Fibroblast of peridontal ligament (primary cell): ENCODE results near the gene VWCE.

Source experiments
- DNase-seq: peaks from one replicate; pipeline ENCODE4 v3.0.0-alpha.2; 2010; ENCODE audit errors: extremely low read depth

Gene VWCE

DNA sequence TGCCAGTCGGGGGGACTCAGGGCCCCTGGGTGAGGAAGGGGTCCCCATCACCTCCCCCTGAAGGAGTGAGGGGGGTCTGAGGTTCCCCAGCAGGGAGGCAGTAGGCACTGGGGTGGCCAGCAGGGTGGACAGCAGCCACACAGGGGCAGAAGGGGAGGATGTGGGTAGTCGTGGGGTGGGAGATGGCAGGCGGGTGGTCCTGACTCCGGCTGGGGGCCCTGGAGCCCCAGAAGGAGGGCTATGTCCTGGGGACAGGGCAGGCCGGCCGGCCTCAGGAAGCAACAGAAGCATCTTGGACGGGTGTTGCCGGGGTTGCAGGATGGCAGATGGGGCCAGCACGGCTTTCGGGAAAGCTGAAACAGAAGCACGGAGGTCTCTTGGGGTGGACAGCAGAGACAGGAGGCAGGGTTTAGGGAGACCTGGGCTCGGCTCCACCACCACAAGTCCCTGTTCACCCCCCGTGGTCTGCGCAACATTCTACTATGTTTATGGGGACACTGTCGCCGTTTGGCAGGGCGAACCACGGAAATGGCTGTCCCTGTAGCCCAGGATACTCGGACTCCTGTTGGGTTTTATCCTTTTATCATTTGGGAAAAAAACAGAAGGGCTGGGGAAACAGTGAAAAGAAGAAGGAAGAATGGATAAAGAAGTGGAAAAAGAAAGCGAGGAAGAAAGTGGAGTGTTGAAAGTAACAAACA lies 14.1 kb downstream of the VWCE start:
- no peak for DNase-seq

DNA sequence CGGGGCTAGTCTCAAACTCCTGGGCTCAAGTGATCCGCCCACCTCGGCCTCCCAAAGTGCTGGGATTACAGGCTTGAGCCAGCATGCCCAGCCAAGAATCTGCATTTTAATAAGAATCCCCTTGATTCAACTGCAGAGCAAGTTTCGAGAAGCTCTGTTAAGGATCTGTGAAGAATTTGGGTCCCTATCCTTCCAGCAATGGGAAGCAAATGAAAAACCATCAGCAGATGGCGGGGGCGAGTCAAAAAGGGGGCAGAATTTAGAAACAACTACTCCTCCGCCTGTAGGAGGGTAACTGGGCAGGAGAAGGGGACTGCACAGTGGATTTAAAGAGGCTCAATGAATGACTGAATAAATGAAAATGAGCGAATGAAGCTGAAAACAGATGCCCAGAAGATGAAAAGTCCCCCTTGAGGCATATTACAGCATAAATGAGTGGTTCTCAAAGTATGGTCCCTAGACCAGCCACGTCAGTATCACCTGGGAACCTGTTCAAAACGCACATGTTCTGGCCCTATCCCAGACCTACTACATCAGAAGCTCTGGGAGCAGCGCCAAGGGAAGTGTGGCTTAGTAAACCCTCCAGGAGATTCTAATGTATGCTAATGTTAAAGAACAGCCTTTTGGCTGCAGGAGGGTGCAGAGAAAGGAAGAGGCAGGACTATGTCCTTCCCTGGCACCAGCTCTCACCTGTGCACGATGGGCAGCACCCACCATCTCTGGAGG lies 15.0 kb downstream of the VWCE start:
- no peak for DNase-seq

DNA sequence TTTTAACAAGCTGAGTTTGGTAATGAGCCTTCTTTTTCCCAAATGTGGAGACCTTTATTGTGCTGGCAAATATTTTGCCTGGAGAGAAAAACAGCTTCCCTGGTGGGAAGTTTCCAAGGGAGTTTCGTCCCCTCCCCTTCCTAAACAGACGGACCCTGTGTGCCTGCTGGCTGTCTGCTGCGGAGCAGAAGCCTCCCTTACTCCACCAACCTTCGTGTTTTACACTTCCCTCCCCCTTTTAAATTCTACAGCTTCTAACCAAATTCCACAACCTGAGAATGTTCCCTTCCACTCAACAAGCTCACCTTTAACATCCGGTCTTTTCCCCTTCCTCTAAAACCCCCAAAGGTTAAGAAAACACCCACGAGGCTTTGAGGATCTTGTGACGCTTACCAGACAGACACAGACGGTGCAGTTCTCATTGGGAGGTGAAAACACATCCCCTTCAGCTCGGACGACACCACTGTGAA lies 17.1 kb downstream of the VWCE start:
- DNase-seq = no peak

DNA sequence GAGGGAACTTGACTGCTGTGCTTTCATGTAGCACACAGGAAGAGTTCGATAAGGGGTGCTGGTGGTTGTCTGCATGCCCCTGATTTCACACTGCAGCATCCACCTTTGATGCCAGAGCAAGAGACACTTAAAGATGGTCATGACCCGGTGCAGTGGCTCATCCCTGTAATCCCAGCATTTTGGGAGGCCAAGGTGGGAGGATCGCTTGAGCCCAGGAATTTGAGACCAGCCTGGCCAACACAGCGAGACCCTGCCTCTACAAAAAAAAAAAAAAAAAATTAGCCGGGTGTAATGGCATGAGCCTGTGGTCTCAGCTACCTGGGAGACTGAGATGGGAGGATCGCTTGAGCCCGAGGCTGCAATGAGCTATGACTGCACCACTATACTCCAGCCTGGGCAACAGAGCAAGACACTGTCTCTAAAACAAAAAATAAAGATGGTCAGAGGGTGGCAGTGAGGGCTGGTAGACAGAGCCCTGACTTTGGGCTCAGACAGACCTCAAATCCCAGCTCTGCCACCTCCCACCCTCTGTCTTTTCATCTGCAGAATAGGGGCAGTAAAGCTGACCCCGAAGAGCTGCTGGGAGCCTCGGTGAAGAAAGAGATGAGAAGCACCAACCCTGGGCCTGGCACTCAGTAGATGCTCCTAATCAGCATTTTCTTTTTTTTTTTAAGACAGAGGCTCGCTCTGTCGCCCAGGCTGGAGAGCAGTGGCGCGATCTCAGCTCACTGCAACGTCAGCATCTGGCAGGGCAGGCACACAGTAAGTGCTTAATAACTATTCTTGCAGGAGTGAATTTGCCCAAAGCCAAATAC lies 17.7 kb downstream of the VWCE start:
- DNase-seq = no peak

DNA sequence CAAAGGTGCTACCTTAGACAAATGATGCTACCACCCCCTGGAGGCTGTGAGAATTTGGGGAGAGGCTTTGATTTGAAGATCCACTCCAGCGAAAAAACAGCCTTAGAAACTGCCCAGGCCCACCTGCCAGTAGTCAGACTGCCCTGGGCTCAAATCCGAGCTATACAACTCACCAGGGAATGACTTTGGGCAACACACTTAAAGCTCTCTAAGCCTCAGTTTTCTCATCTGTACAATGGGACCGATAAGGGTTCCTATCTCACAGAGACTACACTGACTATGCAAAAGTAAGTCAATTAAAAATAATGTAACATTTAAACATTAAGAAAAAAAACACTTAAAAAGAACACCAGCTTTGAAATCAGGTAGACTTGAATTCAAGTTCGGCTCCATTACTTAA lies 19.9 kb downstream of the VWCE start:
- DNase-seq = no peak

DNA sequence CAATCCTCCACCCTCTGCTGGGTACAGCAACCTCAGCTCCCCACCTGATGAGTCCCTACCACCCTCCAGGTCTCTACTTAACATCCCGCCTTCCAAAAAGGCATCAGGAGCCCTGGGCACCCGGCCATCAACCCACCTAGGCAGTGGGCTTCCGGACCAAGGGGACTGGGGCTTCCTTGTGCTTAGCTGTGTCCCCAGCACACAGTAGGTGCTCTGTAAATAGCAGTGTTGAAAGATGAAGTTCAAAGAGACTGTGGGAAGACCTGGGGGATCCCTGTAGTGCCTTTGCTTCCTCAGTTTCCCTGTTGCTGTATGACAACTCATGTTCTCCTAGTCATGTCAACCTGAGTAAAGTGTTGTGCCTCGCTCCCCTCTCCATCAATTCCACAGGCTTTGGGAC lies 21.0 kb downstream of the VWCE start:
- no peak for DNase-seq

DNA sequence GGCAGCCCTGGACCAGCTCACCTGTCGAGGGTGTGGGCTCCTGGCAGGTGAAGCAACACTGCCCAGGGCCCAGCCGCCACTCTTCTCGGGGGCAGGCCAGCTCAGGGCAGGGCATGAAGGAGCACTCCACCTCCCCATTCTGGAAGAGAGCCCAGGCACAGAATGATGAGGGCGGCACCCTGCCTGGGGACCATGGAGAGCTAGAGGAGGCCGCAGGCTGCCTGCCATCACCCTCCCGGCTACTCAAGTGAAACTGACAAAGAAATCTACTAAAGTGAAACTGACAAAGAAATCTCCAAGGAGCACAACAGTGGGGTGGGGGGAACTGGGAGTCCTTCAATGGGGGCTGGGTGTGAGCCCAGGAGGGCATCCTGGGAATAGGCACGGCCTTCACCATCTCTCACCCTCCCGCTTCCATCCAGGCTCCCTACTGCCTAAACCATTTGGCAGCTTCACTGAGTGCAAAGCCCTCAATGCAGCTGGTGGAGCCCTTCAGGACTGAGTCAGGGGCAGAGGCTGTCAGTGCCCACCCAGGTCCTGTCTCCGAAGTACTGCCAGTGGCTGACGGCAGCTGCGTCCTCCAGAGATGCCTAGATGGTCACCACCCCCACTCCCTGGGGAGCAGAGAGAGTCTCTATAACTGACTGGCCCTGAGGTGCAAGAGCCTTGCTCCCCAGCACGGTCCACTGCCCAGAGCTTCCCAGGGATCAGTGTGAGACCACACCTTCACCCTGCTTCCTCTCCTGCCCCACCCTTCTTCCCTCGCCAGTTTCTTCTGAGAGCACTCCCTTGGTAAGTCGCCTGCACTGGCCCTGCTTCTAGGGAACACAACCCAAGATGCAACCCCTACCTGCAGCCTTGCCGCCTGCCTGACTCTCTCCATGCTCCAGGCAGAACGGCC lies 21.7 kb downstream of the VWCE start:
- DNase-seq = no peak

DNA sequence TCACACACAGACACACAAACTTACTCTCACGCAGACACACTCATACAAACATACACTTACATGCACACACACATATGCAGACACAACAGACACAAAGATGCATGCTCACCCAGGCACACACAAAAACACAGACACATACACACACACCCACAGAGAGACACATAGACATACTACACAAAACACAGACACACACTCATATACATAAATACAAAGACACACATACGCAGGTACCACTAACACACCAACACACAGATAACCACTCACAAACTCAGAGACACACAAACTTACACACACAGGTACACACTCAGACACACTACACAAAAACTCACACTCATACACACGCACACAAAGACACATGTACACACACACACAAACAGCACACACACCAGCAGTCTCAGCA lies 22.4 kb downstream of the VWCE start:
- DNase-seq = no peak

DNA sequence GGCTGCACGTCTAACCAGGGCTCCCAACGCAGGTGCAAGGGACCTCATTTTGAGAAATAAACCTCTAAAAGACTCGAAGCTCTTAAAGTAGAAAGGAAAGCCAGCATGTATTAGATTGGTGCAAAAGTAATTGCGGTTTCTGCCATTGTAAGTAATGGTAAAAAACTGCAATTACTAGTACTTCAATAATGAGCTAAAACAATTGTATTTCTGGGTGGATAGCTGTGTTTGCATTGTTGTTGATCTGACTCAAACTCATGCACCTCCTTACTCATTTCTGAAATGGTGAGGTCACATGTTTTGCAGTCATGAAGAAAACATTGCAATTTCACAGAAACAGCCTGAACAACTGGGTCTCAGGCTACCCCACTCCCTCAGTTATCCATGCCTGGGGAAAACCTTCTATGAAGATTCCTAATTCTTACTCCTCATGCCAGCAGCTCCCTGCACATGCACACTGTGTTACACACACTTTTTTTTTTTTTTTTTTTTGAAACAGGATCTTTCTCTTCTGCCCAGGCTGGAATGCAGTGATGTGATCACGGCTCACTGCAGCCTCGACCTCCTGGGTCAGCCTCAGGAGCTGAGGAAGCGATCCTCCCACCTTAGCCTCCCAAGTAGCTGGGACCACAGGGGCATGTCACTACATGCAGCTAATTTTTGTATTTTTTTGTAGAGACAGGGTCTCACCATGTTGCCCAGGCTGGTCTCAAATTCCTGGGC lies 24.6 kb downstream of the VWCE start:
- peak; percentile 52 for DNase-seq

DNA sequence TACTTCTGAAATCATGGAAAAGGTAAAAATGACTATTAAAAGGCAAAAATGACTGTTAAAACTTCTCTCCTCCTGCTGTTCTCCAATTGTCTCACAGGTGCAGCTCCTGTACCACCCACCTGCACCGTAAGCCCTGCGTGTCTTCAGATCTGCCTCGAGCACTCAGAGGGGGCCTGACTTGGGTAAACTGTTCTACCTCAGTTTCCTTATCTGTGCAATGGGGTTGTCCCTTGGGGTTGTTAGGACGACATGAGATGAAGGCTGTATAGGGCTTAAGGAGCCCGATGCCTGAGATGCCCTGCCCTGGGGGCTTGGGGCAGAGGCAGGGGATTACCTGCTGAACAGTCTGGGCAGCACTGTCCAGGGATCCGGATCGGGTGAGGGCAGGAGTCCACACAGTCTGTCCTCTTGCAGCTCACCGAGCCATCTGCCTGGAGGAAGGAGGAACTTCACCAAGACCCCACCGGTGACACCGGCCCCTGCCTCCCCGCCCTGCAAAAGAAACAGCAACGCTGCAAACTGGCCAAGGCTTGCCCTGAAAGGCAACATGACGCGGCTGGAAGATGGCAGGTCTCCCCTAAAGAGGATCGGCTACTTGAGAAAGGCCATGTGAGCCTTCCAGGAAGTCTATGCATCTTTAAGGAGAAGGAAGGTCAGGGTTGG lies 26.4 kb downstream of the VWCE start:
- DNase-seq = no peak

DNA sequence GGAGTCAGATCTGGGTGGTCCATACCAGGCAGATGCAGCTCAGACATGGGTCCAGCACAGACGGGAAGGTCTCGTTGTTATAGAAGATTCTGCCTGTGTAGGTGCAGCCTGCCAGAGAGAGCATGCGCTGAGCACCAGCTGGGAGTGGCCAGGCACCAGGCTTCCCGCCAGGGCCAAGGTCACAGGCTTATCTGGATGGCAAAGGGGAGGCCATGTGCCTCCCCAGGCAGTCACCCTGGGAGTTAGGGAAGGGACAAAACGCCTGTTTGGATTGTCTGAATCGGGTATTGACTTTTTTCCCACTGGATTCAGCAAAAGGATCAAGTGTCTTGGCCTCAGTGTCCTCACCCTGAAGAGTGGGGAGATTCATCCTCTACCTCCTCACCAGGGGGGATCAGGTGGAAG lies 27.7 kb downstream of the VWCE start:
- DNase-seq = no peak

DNA sequence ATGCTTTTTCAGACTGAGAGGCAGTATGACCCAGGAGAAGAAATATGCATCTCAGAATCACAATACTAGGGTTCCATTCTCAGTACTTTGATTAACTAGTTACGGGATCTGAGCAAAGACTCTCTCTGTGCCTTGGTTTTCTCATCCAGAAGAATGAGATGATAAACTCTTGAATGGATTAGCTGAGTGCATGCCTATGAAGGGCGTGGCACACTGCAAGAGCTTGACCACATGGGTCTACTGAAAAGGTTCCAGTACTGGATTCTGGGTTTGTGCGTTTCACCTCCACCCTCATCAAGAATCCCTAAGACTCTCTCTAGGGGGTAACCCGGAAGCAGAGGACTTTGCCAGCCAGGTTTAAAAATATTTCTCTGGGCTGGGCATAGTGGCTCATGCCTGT lies 28.5 kb downstream of the VWCE start:
- peak; percentile 29 for DNase-seq

DNA sequence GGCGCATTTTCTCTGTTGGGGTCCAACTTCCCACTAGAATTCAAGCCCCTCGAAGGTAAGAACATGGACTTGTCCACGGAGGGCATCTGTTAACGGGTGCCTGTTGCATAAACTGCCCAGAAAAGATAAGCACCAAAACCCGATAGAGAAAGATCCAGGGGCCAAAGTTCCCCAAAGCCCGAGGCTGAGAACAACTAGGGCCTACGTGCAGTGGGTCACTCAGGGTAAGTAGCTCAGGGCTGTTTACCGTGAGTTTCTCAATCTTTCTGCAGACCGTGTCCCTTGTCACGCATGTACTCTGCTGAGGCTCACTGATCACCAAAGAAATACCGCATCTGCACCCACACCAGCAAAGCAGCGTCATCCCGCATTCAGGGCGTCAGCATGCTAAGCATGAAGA lies 29.8 kb downstream of the VWCE start:
- no peak for DNase-seq

DNA sequence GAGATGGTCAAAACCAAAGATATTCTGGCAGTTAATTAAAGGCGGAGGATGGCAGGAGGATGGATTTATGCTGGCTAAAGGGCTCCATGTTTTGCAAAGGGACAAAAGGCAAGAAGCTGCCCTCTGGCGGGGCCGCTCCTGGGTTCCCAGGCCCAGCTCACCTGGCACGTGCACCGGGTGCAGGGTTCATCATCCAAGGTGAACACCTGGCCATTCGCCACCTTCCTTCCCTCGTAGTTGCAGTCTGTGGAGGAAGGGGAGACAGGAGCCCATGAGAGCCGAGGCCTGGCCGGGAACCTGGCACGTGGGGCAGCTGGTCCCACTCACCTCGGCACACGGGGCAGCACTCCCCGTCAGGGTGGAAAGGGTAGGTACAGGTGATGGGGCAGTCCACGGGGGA lies 30.3 kb downstream of the VWCE start:
- DNase-seq = no peak

DNA sequence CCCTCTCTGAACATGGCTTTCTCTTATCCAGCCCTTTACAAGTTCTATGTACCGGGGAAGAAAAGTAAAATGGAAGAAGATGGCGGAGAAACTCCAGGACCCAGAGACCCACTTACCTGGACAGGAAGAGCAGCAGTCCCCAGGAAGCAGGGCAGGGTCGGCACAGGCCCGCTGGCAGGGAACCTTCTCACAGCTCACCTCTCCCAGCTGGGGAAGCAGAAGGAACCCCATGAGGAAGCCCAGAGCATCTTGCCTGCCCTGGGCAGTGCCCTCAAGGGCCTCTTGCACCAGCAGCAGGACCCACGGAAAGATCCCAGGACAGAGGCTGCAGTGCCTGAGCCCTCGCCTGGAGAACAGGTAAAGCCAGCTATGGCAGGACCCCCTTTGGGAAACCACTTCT lies 30.7 kb downstream of the VWCE start:
- no peak for DNase-seq

DNA sequence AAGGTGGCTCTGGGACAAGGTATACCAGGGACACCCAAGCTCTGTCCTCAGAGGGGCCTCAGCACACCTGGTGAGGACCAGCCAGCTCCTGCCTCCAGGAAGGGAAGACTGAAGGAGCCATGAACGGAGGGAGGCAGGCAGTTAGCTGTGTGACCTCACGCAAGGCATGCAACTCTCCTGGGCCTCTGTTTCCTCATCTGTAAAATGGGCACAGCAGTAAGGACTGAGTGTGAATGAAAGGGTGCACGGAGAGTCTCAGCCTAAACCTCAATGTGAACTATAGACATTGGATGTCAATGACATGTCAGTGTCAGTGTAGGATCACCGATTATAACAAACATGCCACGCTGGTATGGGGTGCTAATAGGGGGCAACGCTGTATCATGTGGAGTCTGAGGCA lies 35.8 kb downstream of the VWCE start:
- no peak for DNase-seq

DNA sequence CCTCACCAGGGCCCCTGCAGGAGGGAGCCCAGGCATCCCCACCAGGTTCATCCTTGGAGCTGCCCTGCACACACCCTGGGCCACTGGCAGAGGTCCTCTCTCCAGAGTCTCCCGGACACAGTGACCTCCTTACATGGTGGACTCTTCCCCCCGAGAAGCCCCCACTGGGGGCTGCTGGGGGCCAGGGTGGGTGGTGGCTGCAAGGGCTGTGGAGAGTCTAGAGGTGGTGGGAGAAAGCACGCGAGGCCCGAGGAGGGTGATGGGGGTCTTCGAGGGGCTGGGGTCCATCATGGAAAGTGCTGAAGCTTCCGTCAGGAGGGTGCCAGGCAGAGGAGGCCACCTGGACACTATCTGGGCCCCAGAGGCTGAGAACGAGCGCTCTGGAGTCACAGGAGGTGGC lies 36.6 kb downstream of the VWCE start:
- no peak for DNase-seq

DNA sequence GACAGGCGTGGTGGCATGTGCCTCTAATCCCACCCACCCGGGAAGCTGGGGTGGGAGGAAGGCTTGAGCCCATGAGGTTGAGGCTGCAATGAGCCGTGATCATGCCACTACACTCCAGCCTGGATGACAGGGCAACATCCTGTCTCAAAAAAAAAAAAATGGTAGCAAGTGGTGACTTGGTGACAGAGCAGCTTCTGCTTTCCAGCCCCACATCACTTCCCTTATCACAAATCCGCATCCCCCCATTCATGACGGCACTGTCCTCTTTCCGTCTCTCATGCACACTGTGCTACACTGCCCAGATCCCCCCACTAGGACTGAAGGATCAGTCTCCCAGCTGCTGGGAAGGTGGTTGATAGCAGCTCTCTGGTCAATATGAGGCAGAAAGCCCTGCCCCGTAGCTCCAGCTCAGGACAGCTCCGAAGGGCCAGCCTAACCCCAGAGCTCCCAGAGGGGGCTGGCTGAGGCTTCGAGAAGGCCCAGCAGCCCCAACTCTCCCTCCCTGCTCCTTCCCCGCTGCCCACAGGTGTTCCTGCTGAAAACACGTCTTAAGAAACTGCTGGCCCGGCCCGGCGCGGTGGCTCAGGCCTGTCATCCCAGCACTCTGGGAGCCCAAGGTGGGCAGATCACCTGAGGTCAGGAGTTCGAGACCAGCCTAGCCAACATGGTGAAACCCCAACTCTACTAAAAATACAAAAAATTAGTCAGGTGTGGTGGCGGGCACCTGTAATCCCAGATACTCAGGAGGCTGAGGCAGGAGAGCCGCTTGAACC lies 38.2 kb downstream of the VWCE start:
- no peak for DNase-seq

DNA sequence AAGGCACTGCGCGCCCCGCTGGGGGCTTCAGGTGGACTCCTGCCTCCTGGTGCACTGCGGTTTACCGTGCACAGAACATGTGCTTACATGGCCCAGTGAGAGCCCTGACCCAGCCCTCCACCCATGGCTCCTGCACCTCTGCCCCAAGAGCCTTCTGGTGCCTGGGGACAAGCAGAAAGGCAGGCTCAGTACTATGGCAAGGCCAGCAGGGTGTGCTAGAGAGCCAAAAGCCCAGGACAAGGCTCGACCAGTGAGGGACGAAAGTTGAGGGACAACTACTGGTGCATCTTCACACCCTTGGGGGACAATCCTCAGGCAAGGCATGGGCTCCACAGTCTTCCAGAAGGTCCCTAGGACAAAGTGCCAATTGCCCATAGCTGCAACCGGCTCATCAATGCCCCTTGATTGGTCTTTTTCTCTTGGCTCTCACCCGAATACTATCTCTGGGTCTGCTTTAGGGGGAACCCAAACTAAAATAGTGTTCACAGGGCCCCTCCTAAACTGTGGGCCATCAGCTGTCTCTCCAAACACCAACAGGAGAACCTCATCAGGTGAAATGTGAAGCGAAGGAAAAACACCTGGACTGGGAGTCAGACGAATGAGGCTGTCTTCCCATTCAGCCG lies 40.6 kb downstream of the VWCE start:
- peak; percentile 58 for DNase-seq
